Chondrocyte (in vitro differentiated cells): ENCODE data around the gene RFPL2. TPM values are rescaled to one million over a fixed set of nuclear protein-coding genes. Genes with fewer than 3 reads are reported as not detected.
"Not testable (repeated sequence)": the region's sequence is repeated elsewhere in the genome, so short reads cannot be mapped to it uniquely, and the experiment has no call there.

Experiments used
- DNase-seq: peaks from one replicate; pipeline ENCODE4 v3.0.0; 2021; ENCODE audit warnings: mixed read lengths, low spot score
- H3K27ac Mint-ChIP-seq: one replicate; pipeline ENCODE4 v1.8.0; 2021; ENCODE audit warnings: mild to moderate bottlenecking, moderate library complexity, mixed read lengths; ENCODE audit not compliant: unreplicated experiment
- H3K27me3 Mint-ChIP-seq: 2 replicates; pipeline ENCODE4 v1.8.0; 2021; ENCODE audit warnings: low read depth, mixed read lengths
- H3K36me3 Mint-ChIP-seq: 2 replicates; pipeline ENCODE4 v1.8.0; 2021; ENCODE audit warnings: low read depth, mixed read lengths
- H3K4me1 Mint-ChIP-seq: 2 replicates; pipeline ENCODE4 v1.8.0; 2021; ENCODE audit warnings: low read depth, mild to moderate bottlenecking, mixed read lengths
- H3K4me3 Mint-ChIP-seq: one replicate; pipeline ENCODE4 v1.8.0; 2021; ENCODE audit warnings: mild to moderate bottlenecking, moderate library complexity, mixed read lengths; ENCODE audit not compliant: unreplicated experiment
- H3K9me3 Mint-ChIP-seq: 2 replicates; pipeline ENCODE4 v1.8.0; 2021; ENCODE audit warnings: low read depth, mixed read lengths
- total RNA-seq: library from RNA; stranded (reverse); gene quantifications from 3 replicates; pipeline ENCODE4 v1.2.1, GENCODE V29; 2021
- TF ChIP-seq, protein P1 (sequence below): fragments of 200-600 bp; sonication (generic); IDR thresholded peaks from 2 replicates; pipeline ENCODE4 v1.5.0; 2021; ENCODE audit warnings: antibody characterized with exemption, mild to moderate bottlenecking, moderate library complexity

RFPL2 gene
- total RNA-seq, 1 donor from 2014 or later: not detected

DNA sequence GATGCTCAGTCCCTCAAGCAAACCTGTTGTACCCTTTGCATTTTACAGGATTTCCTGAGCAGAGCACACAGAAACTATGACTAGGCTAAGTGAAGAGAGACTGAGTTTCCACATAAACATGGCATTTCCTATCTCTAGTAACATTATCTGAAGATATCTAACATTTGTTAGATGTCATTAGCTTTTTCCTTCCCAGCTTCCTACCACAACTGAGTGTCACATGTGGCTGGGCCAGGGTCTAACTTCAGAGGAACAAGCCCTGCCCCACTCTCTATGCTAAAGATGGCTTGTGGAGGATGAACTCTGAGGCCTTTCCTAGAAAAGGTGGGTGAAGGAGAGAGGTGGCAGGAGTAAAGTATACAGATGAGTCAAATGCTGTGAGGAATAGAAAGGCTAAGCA, 62.3 kb downstream of the RFPL2 start:
- TF ChIP-seq, protein P1, sequence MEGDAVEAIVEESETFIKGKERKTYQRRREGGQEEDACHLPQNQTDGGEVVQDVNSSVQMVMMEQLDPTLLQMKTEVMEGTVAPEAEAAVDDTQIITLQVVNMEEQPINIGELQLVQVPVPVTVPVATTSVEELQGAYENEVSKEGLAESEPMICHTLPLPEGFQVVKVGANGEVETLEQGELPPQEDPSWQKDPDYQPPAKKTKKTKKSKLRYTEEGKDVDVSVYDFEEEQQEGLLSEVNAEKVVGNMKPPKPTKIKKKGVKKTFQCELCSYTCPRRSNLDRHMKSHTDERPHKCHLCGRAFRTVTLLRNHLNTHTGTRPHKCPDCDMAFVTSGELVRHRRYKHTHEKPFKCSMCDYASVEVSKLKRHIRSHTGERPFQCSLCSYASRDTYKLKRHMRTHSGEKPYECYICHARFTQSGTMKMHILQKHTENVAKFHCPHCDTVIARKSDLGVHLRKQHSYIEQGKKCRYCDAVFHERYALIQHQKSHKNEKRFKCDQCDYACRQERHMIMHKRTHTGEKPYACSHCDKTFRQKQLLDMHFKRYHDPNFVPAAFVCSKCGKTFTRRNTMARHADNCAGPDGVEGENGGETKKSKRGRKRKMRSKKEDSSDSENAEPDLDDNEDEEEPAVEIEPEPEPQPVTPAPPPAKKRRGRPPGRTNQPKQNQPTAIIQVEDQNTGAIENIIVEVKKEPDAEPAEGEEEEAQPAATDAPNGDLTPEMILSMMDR: no peak

DNA sequence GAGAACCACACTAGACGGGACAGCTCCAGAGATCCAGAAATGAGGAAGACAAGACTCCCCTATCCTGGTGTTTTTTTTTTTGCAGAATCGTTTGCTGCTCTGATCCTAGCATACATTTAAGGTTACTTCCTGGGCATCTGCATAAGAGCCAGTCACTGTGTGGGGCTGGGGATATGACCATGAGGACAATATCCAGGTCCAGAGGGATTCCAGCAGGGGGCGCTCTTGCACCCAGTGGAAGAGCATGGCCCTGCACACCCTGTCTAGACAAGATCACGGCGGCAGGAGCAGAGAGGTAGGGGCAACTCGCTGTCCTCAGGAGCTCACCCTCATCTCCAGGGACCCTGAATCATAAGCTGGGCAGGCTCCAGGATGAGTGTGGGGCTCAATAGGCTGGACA, 64.2 kb downstream of the RFPL2 start:
- H3K27ac Mint-ChIP-seq, H3K36me3 Mint-ChIP-seq, H3K4me3 Mint-ChIP-seq, H3K4me1 Mint-ChIP-seq, DNase-seq, H3K9me3 Mint-ChIP-seq: not testable (repeated sequence)
- TF ChIP-seq, protein P1: peak; percentile 58
- peaks cover 38% of the 10 kb centered on the region for H3K27me3 Mint-ChIP-seq

More for the DNA sequence above, 62.3 kb downstream of the RFPL2 start:
- Mint-ChIP-seq H3K27ac (no peak overlapping the region), H3K27me3 (peaks cover 37% of the 10 kb centered on the region), H3K9me3 (peaks cover 7% of the 10 kb centered on the region), H3K4me1 (no peaks in the 10 kb centered on the region), H3K4me3 (no peak overlapping the region), H3K36me3 (peaks cover 2% of the 10 kb centered on the region)
- no peak for DNase-seq

Other genes with a start within 250 kb of the RFPL2 start
- 0.23 TPM in 1 of 3 replicates, not detected in the others for gene SLC5A1, start 161.8 kb downstream of the RFPL2 start, total RNA-seq
- not detected in 3 replicates for gene C22orf42, start 45.8 kb downstream of the RFPL2 start, total RNA-seq
- gene SLC5A4, start 50.3 kb upstream of the RFPL2 start, total RNA-seq: not detected in 3 replicates
- not detected in 3 replicates for gene RFPL3, start 152.8 kb upstream of the RFPL2 start, total RNA-seq
- 64.7 to 71.1 TPM (median 66.3 TPM) in 3 replicates for gene RTCB, start 207.2 kb upstream of the RFPL2 start, total RNA-seq